Stimulated activated CD8-positive, alpha-beta memory T cell treated with anti-CD3 and anti-CD28 coated beads, Interleukin-7, amount 100 ng/mL, for 1 hour (primary cell): ENCODE data around the gene TNRC6B.

Experiments
- DNase-seq, 2 donors: peaks; one replicate each; pipeline ENCODE4 v3.0.0-alpha.2; 2020; ENCODE audit warnings: low read depth in 2 of 2

The TNRC6B gene

DNA sequence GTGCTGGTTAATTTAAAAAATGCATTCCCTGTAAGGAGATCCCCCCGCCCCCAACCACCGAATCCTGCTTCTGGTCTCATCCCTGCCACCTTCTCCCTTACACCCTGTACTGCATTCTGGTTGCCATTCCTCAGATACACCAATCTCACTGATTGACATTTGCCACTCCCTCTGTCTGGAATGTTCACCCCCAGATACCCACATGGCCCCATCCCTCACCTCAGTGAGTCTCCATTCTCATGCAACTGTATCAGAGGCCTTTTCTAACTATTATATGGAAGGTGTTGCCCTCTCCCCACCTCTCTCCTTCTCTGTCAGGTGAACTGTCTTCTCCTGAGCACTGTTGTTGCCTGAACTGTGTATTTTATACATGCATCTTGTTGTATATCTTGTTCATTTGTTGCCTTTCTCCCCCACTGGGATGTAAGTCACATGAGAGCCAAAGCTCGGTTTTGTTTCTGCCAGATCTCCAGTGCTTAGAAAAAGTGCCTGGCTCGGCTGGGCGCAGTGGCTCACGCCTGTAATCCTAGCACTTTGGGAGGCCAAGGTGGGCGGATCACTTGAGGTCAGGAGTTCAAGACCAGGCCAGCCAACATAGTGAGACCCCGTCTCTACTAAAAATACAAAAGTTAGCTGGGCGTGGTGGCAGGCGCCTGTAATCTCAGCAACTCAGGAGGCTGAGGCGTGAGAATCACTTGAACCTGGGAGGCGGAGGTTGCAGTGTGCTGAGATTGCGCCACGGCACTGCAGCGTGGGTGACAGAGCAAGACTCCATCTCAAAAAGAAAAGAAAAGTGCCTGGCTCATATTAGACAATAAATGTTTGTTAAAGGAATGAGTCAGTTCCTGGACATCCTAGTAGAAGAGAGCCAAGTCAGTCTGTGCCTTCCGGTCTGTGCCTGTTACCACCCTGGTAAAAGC is 61.0 kb downstream of the TNRC6B start:
- no peak for DNase-seq

DNA sequence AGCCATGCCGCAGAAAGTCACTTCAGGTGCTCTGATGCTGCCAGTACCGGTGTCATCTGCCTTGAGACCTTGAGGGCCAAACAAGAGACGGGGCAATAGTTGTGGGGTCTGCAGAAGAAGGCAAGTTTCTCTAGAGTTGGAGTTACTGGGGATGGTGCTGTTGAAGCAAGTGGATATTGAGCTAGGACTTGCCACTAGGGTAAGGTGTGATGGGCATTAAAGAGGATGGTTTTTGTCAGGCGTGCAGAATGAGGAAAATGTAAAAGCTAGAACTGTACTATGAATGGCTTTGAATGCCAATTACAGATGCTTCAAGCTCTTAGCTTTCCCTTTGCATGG is 61.6 kb downstream of the TNRC6B start:
- DNase-seq = no peak

- DNase-seq = no peak
Measured at GRCh38 chr22:40240160-40240559, 62.4 kb downstream of the TNRC6B start.

GRCh38 chr22:40240686-40241085 is 63.0 kb downstream of the TNRC6B start:
- DNase-seq = no peak

DNA sequence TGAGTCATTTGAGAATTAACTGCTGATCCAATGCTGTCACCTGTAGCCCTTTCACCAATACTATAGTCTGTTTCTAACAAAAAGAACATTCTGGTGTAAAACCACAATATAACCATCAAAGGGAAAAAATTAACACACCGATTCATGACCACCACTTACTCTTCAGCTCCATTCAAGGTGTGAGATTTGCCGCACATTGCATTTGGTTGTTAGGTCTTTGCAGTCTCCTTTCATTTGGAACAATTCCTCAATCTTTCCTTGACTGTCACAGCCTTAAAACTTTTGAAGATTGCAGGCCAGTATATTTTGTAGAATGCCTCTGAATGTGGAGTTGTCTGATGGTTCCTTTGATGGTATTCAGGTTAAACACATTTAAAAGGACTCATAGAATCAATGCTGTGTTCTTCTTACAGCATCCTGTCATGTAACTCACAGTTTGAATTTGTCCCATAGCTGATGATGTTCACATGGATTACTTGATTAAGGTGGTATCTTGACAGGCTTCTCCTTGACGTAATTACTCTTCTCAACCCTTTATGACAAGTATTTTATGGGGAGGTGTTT is 63.6 kb downstream of the TNRC6B start:
- no peak for DNase-seq

DNA sequence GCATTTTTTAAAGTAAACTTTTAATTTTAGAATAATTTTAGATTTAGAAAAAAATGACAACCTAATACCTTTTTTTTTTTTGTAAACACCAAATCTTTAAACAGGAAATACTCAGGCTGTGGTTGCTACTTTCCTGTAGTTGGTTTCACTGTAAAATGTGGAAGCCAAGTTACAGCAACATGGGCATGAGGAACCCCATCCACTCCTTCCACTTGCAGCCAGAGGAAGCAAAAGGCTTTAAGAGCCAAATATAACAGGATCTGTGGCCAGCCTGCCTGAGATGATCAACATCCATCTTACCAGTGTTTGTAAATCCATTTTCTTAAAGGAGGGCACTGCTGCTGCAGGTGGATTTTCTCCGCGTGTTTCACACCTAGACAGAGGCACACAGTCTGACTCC is 66.2 kb downstream of the TNRC6B start:
- DNase-seq = no peak

- DNase-seq = no peak
Measured at GRCh38 chr22:40244586-40244985, 66.9 kb downstream of the TNRC6B start.

- peak; percentile 44 to 45 for DNase-seq
Measured at GRCh38 chr22:40247976-40248375, 70.3 kb downstream of the TNRC6B start.

DNA sequence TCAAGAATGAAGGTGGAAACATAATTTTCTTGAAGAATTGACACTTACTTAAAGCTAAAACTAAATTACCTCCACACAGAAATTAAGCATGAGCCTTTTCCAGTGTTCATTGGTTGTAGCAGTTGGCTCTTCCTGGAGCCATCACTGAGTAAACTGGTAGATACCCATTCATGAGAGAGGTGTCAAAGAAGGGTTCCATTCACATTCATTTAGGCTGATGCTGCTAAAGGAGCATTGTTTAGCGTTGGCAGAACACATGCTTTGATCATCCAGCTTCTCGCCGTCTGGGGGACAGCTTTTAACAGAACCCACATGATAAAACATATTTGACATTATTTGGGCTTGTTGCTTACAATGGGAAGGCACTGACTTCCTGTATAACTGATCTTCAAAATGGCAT is 71.6 kb downstream of the TNRC6B start:
- DNase-seq = no peak

GRCh38 chr22:40250608-40251007 is 72.9 kb downstream of the TNRC6B start:
- DNase-seq = no peak

DNA sequence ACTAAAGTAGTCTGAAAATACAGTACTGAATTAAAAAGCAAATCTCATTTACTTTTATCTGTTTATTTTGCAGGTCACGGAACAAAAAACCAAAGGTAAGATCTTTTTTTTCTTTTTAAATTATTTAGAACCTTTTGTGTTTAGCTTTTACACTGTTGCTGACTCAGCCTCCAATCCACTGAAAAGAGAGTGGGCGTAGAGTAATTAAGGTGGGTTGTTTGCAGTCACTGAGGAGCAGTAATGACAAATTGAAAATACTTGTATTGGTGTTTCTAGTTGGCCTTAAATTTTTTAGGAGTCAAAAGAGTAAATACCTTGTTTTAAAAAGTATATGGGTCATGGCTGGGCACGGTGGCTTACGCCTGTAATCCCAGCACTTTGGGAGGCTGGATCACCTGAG is 73.4 kb downstream of the TNRC6B start:
- DNase-seq = no peak

DNA sequence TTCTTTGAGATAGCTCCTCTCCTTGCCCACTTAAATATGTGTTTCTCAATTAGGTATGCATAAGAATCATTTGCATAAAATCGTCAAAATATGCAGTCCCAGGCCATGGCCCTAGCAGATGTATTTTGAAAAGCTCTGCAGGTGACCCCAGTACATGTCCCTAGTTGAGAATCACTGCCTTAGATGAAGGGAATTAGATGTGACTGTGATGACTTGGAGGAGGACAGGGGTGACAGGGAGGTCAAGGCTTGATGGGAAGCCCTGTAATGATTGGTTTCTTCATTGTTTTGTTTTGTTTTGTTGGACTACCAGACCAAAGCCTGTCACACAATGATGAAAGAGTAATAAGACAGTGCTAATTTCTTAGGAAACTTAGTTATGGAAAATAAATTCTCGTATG is 74.4 kb downstream of the TNRC6B start:
- no peak for DNase-seq

GRCh38 chr22:40256516-40256915 is 78.8 kb downstream of the TNRC6B start:
- DNase-seq = no peak

GRCh38 chr22:40258017-40258416 is 80.3 kb downstream of the TNRC6B start:
- no peak for DNase-seq

GRCh38 chr22:40258501-40258915 is 80.8 kb downstream of the TNRC6B start:
- no peak for DNase-seq

- DNase-seq = no peak
Measured at GRCh38 chr22:40261783-40262182, 84.1 kb downstream of the TNRC6B start.

DNA sequence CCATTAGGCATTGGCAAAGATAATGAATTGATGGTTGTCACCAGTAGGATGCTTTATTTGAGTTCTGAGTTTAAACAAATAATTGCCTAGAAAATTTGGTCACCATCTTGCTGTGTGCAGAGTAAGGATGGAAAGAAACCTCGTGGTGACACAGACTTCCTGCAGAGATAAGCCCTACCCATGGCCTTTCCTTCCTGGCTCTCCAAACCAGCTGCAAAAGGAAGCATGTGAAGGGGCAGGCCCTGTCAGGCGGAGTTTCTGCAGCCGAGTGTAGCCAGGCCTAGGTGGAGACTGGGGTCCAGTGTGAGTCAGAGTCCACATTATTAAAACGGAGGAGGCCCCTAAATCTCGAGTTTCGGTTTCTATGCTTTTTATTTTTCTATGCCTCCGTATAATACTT is 85.5 kb downstream of the TNRC6B start:
- DNase-seq = no peak

DNA sequence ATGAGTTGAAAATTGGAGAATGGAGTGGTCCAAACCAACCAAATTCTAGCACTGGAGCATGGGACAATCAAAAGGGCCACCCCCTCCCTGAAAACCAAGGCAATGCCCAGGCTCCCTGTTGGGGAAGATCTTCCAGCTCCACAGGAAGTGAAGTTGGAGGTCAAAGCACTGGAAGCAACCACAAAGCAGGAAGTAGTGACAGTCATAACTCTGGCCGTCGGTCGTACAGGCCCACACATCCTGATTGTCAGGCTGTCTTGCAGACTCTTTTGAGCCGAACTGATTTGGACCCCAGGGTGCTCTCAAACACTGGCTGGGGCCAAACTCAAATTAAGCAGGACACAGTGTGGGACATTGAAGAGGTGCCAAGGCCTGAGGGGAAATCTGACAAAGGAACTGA is 88.1 kb downstream of the TNRC6B start:
- no peak for DNase-seq

DNA sequence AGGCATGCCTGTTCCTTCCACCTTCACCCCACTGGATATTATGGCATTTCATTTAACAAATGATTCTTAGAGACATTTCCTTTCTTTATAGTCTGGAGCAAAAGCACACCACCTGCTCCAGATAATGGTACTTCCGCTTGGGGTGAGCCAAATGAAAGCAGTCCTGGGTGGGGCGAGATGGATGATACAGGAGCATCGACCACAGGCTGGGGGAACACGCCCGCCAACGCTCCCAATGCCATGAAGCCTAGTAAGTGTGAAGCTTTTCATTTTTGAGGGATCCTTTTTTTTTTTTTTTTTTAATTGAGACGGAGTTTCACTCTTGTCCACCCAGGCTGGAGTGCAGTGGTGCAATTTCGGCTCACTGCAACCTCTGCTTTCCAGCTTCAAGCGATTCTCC is 92.3 kb downstream of the TNRC6B start:
- no peak for DNase-seq

DNA sequence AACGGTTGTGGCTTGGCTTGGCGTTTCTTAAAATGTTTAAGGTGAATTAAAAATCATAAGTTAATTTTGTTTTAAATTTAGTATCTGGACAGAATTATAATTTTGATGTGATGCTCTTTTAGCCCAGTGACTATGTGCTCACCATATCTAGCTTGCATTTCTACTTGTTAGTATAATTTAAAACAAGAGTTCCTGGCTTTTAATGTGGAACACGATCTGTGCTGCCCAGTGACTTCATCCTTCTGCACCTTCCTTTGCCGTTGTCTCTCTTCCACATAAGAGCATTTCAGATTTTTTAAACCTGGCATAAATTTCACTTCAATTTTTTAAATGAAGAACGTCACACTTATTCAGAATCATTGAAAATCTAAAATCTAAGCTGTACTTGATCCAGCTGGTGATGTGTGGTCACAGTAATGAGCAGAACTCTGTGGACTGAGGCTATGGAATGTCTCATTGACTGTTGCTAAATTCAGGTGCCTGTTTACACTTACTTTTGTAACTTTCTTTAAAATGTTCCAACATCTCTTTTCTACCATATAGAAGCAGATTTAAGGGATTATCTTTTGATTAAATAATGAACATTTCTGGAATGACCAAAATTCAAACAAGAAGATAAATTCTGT is 93.1 kb downstream of the TNRC6B start:
- DNase-seq = no peak

DNA sequence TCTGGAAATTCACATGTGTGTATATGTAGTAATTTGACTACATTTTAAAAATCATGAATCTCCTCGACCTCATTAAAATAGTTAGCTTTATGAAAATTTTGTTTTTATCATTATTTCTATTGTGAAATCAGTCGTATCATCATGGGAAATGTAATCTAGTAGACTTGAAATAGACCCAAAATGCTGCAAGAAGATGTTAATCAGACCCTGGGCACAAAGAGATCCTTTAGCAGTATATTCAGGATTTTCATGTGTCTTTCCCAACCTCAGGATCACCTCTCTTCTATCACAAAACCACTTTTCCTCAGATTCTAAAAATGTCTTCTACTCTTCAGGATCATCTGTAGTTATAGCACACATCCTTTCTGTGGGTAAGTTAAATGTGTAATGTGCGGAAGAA is 93.7 kb downstream of the TNRC6B start:
- DNase-seq = no peak

DNA sequence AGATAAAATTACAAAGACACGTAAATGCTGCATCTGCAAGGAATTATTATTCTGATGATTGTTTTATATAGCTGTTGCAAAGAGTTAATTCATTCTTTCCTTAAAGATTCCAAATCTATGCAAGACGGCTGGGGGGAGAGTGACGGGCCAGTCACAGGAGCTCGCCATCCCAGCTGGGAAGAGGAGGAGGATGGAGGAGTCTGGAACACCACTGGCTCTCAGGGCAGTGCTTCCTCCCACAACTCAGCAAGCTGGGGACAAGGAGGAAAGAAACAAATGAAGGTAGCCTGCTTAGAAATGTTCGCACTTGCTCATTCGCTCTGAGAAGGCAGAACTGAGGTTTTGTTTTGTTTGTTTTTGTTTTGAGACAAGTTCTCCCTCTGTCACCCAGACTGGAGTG is 95.6 kb downstream of the TNRC6B start:
- no peak for DNase-seq
